Measurements from ENCODE around the gene CCDC124.

Gene CCDC124

GRCh38 chr19:17943274-17944221 is 10.7 kb downstream of the CCDC124 start:
- Mint-ChIP-seq H3K4me1 (peaks cover 14 to 23% of the 10 kb centered on the region in 2 donors), H3K4me3 (no peak overlapping the region), H3K36me3 (peaks cover 13 to 43% of the 10 kb centered on the region in 2 donors), H3K27me3 (no peaks in the 10 kb centered on the region), H3K27ac (no peak overlapping the region), H3K9me3 (no peaks in the 10 kb centered on the region)
- DNase-seq (no peak), ATAC-seq (replicated peaks) (no peak)

DNA sequence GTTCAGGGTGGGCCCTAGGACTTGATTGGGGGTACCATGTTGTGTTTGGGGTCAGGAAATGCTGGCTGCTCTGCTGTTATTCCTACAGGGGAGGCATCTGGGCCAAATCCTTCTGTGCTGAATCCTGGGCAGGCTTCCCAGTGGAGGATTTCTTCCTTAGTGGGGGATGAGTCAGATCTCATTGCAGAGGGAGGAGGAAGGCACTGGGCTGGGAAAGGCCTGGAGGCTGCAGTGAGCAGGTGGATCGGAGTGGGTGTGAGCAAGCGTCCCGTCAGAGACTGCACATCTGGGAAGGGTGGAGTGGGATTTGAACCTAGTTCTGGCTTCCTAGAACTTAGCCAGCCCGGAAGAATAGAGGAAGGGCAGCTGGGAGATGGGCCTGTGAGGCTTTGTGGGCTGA is 11.5 kb downstream of the CCDC124 start:
- no peak overlapping the region for H3K27ac Mint-ChIP-seq
- H3K27me3 Mint-ChIP-seq = no peaks in the 10 kb centered on the region

DNA sequence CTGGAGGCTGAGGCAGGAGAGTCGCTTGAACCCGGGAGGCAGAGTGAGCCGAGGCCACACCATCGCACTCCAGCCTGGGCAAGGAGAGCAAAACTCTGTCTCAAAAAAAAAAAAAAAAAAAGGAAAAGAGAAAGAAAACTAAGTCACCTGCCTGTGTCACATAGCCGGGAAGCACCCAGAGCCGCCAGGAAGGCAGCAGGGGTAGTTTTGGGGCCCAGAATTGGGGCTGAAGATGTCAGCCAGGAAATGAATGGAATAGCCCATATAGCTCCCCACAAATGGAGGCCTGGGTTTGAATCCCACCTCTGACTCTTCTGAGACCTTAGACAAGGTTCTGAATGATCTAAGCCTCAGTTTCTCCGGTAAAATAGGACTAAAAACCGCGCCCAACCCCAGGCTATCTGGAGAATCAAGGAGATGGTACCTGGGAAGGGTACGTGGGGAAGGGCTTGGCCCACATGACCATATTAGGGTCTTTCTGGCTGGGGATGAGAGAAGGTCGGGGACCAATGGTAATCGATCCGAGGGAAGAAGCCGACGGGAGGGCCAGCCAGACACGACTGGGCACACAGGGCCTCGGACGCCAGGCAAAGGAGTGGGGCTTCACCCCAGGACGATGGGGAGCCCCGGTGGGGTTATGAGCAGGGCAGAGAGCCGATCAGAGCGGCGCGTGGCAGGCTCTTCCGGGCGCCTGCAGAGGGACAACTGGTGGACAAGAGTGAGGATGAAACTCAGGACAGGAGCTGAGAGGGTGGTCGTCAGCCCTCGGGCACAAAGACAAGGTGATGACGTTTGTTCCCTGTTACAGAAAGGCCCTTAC is 14.4 kb downstream of the CCDC124 start:
- DNase-seq = no peak
- Mint-ChIP-seq H3K4me3 (peak overlapping the region; percentile 80 to 86), H3K4me1 (peaks cover 43 to 58% of the 10 kb centered on the region in 2 donors), H3K36me3 (peaks cover 5 to 24% of the 10 kb centered on the region in 2 donors), H3K27ac (peak overlapping the region; percentile 96), H3K9me3 (no peaks in the 10 kb centered on the region), H3K27me3 (peaks cover 5 to 10% of the 10 kb centered on the region in 2 donors)
- peak; percentile 43 to 51 for ATAC-seq (replicated peaks)

More for the DNA sequence above, 11.5 kb downstream of the CCDC124 start:
- peaks cover 13 to 40% of the 10 kb centered on the region in 2 donors for H3K36me3 Mint-ChIP-seq
- no peak for ATAC-seq (replicated peaks)
- H3K9me3 Mint-ChIP-seq = no peaks in the 10 kb centered on the region
- DNase-seq = no peak
- peaks cover 20 to 31% of the 10 kb centered on the region in 2 donors for H3K4me1 Mint-ChIP-seq
- H3K4me3 Mint-ChIP-seq = no peak overlapping the region

DNA sequence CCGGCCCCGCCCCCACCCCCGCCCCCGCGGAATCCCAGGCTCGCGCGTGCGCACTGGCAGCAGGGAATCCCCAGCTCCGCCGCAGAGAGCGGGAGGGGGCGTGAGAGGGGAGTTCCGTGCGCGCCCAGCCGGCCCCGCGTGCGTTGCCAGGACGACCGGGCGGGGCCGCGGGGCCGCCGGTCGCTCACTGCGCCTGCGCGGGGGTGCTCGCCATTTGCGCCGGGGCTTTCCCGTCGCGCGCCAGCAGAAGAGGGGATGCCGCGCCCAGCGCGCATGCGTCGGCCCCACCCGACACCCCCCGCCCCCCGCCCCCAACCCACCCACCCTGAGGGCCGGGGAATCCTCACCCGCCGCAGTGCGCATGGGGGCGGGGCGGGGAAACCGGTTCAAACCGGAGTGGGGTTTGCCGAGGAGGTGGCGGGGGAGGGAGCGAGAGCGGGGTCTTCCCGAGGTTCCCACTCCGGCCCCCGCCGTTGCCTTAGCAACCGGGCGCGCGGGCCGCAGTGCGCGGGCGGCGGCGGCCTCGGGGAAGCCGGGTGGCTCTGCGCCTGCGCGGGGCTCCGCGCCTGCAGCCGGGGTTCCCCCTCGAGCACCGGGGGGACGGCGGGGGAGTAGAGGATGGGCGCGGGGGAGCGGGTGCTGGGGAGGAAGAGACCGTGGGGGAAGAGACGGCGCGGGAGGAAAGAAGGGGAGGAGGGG is 15.1 kb downstream of the CCDC124 start:
- DNase-seq (peak; percentile 94), ATAC-seq (replicated peaks) (peak; percentile 54 to 70)
- Mint-ChIP-seq H3K27me3 (peaks cover 10 to 17% of the 10 kb centered on the region in 2 donors), H3K4me1 (peaks cover 48 to 66% of the 10 kb centered on the region in 2 donors), H3K27ac (peak overlapping the region; percentile 81), H3K9me3 (no peaks in the 10 kb centered on the region), H3K4me3 (peak overlapping the region; percentile 74 to 86), H3K36me3 (peaks cover 0 to 20% of the 10 kb centered on the region in 2 donors)

DNA sequence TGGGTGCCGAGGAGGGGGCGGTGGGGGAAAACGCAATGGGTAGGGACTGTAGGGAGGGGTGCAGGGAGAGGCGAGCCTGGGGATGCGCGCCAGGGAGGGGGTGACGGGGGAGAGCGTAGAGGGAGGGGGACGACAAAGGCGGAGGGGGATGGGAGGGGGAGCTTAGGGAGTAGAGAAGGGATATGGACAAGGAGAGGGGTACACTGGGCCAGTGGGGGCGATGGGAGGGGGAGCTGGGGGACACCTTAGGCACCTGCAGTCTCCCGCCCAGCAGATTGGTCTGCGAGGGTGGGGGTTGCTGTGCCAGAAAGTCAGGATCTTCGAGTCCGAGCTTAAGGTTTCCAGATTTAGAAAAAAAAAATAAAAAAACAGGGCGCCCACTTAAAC is 15.7 kb downstream of the CCDC124 start:
- ATAC-seq (replicated peaks) (no peak), DNase-seq (no peak)
- H3K36me3 Mint-ChIP-seq = peaks cover 0 to 20% of the 10 kb centered on the region in 2 donors
- peak overlapping the region; percentile 74 to 78 for H3K4me3 Mint-ChIP-seq
- no peaks in the 10 kb centered on the region for H3K9me3 Mint-ChIP-seq
- H3K4me1 Mint-ChIP-seq = peaks cover 53 to 71% of the 10 kb centered on the region in 2 donors
- H3K27ac Mint-ChIP-seq = peak overlapping the region; percentile 81
- peaks cover 15 to 22% of the 10 kb centered on the region in 2 donors for H3K27me3 Mint-ChIP-seq

DNA sequence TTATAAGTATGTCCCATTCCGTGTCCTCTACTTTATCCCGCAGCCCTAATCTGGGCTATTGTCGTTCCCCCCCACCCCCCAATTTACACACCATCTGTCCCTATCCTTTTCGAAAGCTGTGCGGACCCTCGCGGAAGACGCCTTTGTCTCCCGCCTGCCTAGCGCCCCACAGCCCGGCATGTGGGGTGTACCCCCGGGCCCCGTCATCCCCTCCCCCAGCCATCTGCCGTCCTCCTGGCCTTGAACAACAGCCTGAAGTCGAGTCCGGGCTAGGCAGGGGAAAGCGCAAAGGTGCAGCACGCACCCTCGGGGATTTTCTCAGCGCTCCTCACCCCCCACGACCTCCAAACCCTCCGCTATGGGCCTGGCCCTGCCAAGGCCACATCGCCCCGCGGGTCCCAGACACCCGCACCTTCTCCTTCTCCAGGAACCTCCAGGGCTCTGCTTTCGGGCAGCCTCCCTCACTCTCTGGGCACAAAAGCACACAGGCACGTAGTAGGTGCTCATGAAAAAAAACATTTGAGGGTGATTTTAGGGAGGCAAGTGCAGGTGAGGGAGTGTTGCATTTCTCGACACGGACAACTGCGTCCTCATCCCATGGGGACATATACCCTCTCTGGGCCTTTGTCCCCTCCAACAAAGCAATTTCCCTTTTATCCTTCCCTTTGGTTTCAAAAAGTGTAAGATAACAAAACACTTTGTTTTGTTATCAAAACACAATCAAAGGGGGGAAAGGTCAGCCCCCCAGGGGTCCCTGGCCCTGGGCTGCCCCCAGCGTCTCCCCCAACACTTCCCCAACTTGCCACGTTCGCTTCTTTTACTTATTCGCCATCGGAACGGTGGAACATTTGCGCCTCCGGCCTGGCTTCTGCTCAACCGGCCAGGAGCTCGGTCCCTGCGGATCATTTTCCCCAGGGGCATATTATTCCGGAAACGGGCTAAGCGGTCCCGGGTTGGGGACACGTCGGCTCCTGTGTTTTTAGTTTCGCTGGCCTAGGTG is 16.4 kb downstream of the CCDC124 start:
- Mint-ChIP-seq H3K9me3 (no peaks in the 10 kb centered on the region), H3K27me3 (peaks cover 20 to 29% of the 10 kb centered on the region in 2 donors), H3K4me3 (peak overlapping the region; percentile 74 to 78), H3K27ac (peak overlapping the region; percentile 87), H3K36me3 (peaks cover 0 to 18% of the 10 kb centered on the region in 2 donors), H3K4me1 (peaks cover 54 to 72% of the 10 kb centered on the region in 2 donors)
- DNase-seq = no peak
- peak in 1 of 2 donors; percentile 4 for ATAC-seq (replicated peaks)

GRCh38 chr19:17949956-17950309 is 17.1 kb downstream of the CCDC124 start:
- Mint-ChIP-seq H3K27me3 (peaks cover 20 to 36% of the 10 kb centered on the region in 2 donors), H3K27ac (peak overlapping the region; percentile 84), H3K4me1 (peaks cover 54 to 72% of the 10 kb centered on the region in 2 donors), H3K9me3 (no peaks in the 10 kb centered on the region), H3K4me3 (peak overlapping the region; percentile 74 to 78), H3K36me3 (peaks cover 0 to 14% of the 10 kb centered on the region in 2 donors)
- no peak for ATAC-seq (replicated peaks)
- DNase-seq = no peak

DNA sequence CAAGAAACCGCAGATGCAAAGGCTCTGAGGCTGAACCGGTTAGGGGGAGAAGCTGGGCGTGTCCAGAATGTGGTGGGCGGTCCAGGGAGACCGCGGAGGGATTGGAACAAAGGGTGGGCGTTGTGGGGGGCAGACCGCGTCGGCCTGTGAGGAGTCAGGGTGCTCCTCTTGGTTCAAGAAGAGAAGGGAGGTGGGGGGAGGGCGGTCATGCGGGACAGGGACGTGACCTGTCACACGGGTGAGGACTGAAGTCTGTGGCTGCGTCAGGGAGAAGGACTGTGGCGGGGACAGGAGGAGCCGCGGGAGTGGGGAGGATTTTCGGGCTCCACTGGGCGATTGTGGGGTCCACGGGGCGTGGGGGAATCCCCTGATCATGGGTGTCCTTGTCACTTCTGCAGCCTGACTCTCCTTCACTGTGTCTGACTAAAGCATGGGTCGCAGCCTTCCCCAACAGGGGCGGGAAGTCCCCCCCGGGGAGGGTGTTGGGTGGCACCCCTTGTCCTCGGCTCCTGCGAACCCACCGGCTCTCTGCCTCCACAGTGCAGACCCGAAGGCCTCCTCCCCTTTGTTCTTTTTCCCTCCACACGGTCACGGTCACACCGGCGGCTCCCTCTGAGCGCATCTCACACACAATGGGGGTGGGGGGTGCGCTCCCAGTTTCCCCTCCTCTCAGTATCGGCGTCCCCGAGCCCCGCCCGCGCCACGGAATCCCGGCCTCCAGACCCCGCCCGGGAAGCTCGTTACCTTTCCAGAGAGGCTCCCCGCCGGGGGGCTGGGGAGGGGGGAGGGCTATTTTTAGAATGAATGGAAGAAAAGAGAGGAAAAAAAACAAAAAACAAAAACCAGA is 17.7 kb downstream of the CCDC124 start:
- H3K4me1 Mint-ChIP-seq = peaks cover 54 to 70% of the 10 kb centered on the region in 2 donors
- H3K27ac Mint-ChIP-seq = peak overlapping the region; percentile 84
- DNase-seq (no peak), ATAC-seq (replicated peaks) (peak; percentile 8 to 20)
- peaks cover 0 to 13% of the 10 kb centered on the region in 2 donors for H3K36me3 Mint-ChIP-seq
- no peaks in the 10 kb centered on the region for H3K9me3 Mint-ChIP-seq
- H3K4me3 Mint-ChIP-seq = peak overlapping the region; percentile 74 to 78
- peaks cover 20 to 36% of the 10 kb centered on the region in 2 donors for H3K27me3 Mint-ChIP-seq

- Mint-ChIP-seq H3K27ac (peak overlapping the region; percentile 20), H3K9me3 (no peaks in the 10 kb centered on the region), H3K4me3 (peak overlapping the region; percentile 74 to 78), H3K27me3 (peaks cover 24 to 38% of the 10 kb centered on the region in 2 donors), H3K36me3 (peaks cover 0 to 4% of the 10 kb centered on the region in 2 donors), H3K4me1 (peaks cover 46 to 62% of the 10 kb centered on the region in 2 donors)
- ATAC-seq (replicated peaks) = peak in 1 of 2 donors; percentile 13
- DNase-seq = no peak
Observed at GRCh38 chr19:17951157-17951989, 18.6 kb downstream of the CCDC124 start.

DNA sequence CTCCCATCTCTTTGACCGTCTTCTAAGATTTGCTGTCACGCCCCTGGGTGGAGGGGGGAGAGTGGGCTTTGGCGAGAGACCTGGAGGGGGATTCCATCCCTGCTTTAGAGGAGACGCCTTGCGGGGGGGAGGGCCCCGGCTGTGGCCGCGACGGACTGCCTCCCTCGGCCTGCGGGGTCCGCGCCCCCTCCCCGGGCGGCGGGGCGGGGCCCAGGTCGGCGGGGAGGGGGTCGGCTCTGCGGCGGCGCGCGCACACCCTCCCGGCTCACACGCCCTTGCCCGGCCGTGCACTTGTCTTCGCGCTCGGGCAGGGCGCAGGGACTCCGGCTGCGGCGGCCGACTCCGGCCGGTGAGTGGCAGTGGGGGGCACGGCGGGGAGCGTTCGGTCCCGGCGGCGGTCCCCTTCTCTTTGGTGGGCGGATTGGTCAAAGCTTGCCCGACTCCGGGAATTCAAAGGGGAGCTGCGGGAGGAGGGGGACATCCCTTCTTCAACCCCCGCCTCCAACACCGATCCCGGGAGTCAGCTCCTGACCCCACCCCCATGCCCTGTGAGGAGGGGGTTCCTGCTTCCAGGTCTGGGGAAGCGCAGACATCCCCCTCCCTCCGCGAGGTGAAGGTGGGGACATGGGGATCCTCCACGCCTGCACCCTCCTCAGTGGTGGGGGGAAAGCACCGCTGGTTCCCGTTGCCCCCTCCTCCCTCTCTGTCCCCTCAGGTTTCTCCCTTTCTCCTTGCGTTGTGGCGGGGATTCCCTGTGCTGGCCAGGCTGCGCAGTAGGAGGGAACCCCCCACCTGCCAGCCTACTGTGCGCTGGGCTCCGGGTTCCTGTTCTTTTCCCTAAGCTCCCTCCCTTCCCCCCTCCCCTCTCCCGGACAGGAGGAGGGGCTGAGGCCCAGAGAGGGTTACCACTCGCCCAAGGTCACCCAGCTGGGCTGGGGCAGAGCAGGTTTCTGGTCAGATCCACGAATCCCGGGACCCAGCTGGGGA is 19.5 kb downstream of the CCDC124 start:
- peaks cover 30 to 47% of the 10 kb centered on the region in 2 donors for H3K27me3 Mint-ChIP-seq
- DNase-seq (no peak), ATAC-seq (replicated peaks) (no peak)
- H3K27ac Mint-ChIP-seq = peak overlapping the region; percentile 81
- H3K9me3 Mint-ChIP-seq = no peaks in the 10 kb centered on the region
- H3K4me3 Mint-ChIP-seq = peak overlapping the region; percentile 74 to 78
- peaks cover 0 to 2% of the 10 kb centered on the region in 2 donors for H3K36me3 Mint-ChIP-seq
- H3K4me1 Mint-ChIP-seq = peaks cover 43 to 53% of the 10 kb centered on the region in 2 donors

Measured in stimulated activated naive B cell treated with anti-CD40 and anti-IgM and Interleukin-4, amounts not matched to agents 10 μg/mL and 1 μg/mL and 100 μg/mL, for 72 hours (primary cell).